IPS DF 4.7 (cell line): ENCODE data around the gene ATP2A1.
A peak's percentile ranks its signal among the peaks of the same experiment; 100 is the strongest.
"Not testable (repeated sequence)": the region's sequence is repeated elsewhere in the genome, so short reads cannot be mapped to it uniquely, and the experiment has no call there.

ENCODE experiments used
- DNase-seq: peaks from one replicate; pipeline ENCODE4 v3.0.0-alpha.2; 2013; ENCODE audit warnings: low spot score; ENCODE audit errors: extremely low read depth

Gene ATP2A1

DNA sequence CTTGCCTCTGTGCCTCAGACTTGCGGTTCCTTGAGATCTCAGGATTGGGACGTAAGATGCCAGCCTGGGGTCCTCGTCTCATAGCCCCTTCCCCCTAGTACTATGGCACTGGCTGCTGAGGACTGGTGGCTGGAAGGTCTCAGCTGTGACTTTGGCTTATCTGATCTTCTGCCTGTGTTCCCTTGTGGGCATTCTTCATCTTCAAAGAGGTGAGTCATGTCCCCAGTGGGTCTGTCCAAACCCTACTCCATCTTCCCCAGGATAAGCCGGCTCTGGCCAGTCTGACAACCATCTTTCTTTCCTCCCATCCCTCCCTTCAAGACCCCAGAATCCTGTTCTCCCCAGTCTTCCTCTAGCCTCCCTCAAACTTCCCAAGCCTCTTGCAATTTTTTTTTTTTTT is 57.1 kb downstream of the ATP2A1 start:
- no peak for DNase-seq

- DNase-seq, result no peak
Measured at GRCh38 chr16:28935924-28936783, 57.9 kb downstream of the ATP2A1 start.

DNA sequence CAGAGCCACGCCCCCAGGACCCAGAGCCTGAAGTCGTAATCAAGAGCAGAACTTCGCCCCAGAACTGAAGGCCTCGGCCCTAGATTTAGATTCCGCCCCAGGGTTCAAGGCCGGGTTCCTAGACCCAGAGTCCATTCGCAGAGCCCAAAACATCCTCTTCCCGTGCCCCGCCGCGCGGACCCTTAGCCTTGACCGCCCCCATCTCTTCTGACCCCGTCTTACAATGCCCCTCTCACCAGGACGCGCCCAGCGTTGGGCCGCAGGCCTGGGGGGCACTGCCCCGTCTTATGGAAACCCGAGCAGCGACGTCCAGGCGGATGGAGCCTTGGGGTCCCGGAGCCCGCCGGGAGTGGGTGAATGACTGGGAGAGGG is 58.5 kb downstream of the ATP2A1 start:
- no peak for DNase-seq

- DNase-seq, result no peak
Measured at GRCh38 chr16:28937222-28937876, 59.1 kb downstream of the ATP2A1 start.

DNA sequence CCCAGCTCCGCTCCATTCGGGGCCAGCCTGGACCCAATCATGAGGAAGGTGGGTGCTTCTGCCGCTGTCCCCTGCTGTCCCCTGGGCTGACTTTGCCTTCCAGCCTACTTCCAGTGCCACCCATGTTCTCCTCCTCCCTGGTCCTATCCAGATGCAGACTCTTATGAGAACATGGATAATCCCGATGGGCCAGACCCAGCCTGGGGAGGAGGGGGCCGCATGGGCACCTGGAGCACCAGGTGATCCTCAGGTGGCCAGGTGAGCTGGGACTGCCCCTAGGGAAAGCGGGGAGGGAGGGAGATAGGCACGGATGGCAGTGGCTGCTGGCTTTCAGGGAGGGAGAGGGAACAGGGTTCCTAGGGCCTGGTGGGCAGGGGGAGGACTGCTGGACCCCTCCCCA is 60.4 kb downstream of the ATP2A1 start:
- DNase-seq, result no peak

GRCh38 chr16:28939825-28940224 is 61.5 kb downstream of the ATP2A1 start:
- not testable (repeated sequence) for DNase-seq

GRCh38 chr16:28943281-28943680 is 65.0 kb downstream of the ATP2A1 start:
- no peak for DNase-seq

DNA sequence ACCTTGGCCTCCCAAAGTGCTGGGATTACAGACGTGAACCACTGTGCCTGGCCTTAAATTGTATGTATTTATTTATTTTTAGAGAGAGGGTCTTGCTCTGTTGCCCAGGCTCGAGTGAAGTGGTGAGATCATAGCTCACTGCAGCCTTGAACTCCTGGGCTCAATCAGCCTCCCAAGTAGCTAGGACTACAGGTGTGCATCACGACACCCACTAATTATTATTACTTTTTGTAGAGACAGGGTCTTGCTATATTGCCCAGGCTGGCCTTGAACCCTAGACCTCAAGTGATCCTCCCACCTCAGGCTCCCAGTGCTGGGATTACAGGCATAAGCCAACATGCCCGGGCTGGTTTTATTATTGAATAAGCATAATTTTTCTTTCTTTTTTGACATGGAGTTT is 68.4 kb downstream of the ATP2A1 start:
- DNase-seq, result no peak

DNA sequence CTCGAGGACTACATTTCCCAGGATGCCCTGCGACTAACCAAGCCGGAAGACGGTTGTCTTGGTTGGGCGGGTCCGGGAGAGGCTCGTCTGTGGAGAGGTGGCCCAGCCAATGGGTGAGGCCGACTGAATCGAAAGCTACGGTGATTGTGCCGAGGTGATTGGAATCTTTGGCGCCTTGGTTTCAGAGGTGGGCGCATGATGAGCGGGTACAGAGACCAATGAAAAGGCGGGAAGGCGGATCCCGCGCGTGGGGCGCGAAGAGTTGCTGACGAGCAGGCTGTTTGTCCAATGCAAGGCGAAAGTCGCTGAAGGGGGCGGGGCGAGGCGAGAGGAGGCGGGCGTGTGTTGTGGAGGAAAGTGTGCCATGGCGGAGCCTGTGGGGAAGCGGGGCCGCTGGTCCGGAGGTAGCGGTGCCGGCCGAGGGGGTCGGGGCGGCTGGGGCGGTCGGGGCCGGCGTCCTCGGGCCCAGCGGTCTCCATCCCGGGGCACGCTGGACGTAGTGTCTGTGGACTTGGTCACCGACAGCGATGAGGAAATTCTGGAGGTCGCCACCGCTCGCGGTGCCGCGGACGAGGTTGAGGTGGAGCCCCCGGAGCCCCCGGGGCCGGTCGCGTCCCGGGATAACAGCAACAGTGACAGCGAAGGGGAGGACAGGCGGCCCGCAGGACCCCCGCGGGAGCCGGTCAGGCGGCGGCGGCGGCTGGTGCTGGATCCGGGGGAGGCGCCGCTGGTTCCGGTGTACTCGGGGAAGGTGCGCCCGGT is 72.5 kb downstream of the ATP2A1 start, which contains the start of gene NFATC2IP:
Gene NFATC2IP (plus strand): TSS at position 290 of the 762 bp plus-strand sequence. CDS start 75 bp downstream, at position 365.
- peak; percentile 98 for DNase-seq

- DNase-seq, result no peak
Measured at GRCh38 chr16:28951410-28951943, 73.2 kb downstream of the ATP2A1 start.
